Esophagus muscularis mucosa (tissue), 3 donors: ENCODE data around the gene IFT27.

Experiments
- POLR2A ChIP-seq: fragments of 450-650 bp; IDR thresholded peaks from one replicate; pipeline ENCODE4 v1.6.1; 2017; ENCODE audit warnings: antibody characterized with exemption, moderate library complexity, mild to moderate bottlenecking, low read depth
- POLR2AphosphoS5 ChIP-seq, 2 donors: sonication (generic); formaldehyde crosslinking; IDR thresholded peaks; one replicate each; pipeline ENCODE4 v1.6.1; 2017; ENCODE audit warnings: antibody characterized with exemption in 2 of 2
- TF ChIP-seq, protein P1 (sequence below), 3 experiments: fragments of 200-600 bp in 2 of 3; fragments of 450-650 bp in 1 of 3; sonication (generic) in 2 of 3; IDR thresholded peaks; one replicate each; pipeline ENCODE4 v1.5.1; 2017 to 2019; ENCODE audit warnings: antibody characterized with exemption in 3 of 3, mild to moderate bottlenecking in 2 of 3, moderate library complexity in 1 of 3

DNA sequence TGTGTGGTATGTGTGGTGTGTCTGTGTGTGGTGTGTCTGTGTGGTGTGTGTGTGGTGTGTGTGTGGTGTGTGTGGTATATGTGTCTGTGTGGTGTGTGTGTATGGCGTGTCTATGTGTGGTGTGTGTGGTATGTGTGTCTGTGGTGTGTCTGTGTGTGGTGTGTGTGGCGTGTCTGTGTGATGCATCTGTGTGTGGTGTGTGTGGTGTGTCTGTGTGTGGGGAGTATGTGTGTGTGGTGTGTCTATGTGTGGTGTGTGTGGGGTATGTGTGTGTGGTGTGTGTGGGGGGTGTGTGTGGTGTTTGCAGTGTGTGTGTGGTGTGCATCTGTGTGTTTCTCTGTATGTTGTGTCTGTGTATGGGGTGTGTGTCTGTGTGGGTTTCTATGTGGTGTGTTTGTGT is 48.7 kb upstream of the IFT27 start:
- TF ChIP-seq, protein P1, sequence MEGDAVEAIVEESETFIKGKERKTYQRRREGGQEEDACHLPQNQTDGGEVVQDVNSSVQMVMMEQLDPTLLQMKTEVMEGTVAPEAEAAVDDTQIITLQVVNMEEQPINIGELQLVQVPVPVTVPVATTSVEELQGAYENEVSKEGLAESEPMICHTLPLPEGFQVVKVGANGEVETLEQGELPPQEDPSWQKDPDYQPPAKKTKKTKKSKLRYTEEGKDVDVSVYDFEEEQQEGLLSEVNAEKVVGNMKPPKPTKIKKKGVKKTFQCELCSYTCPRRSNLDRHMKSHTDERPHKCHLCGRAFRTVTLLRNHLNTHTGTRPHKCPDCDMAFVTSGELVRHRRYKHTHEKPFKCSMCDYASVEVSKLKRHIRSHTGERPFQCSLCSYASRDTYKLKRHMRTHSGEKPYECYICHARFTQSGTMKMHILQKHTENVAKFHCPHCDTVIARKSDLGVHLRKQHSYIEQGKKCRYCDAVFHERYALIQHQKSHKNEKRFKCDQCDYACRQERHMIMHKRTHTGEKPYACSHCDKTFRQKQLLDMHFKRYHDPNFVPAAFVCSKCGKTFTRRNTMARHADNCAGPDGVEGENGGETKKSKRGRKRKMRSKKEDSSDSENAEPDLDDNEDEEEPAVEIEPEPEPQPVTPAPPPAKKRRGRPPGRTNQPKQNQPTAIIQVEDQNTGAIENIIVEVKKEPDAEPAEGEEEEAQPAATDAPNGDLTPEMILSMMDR (IDR thresholded peaks at IDR 0.05), result no peak
- no peak for TF ChIP-seq POLR2A
- TF ChIP-seq POLR2AphosphoS5 (IDR thresholded peaks at IDR 0.05), result no peak
